ENCODE measurements around the gene NFIX. TPM values are rescaled to one million over a fixed set of nuclear protein-coding genes. Genes with fewer than 3 reads are reported as not detected.
"Not testable (repeated sequence)": the region's sequence is repeated elsewhere in the genome, so short reads cannot be mapped to it uniquely, and the experiment has no call there.

The NFIX gene
- total and polyA plus RNA-seq, 2 donors (not counting 1 experiment from before 2014, with no cell fraction given): 0.69 to 5.6 TPM

DNA sequence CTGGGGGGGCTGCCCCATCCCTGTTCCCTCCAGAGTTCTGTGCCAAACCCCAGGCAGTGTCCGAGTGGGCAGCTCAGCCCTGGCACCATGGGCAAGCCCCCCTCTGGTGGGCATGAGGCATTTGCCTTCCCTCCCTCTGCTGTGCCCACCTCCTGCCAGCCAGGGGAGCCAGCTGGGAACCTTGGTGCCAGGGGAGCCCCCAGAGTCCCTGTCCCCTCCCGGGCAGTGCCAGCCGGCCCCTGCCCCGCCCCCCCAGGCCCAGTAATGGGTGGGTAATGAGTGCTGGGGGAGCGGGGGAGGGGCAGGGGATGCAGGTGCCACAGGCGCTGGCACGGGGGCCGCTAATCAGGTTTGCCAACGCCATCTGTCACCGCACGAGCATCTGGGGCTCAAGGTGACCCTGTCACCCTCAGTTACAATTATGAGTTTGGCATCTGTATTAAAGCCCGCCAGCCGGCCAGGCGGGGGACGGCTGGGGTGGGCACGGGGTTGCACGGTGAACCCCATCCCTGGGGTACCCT lies 20.0 kb upstream of the NFIX start:
- Mint-ChIP-seq H3K27me3 (peaks cover 12% of the 10 kb centered on the region), H3K4me3 (no peak overlapping the region), H3K9me3 (ENCODE audit: insufficient read depth) (no peaks in the 10 kb centered on the region), H3K27ac (no peak overlapping the region), H3K4me1 (peaks cover 10% of the 10 kb centered on the region)
- CTCF ChIA-PET: interaction anchor here (1.7 to 12.5 kb wide), 7 partner anchors 10 to 287 kb away, joined by 9 to 285 read pairs (median 27); no protein-coding TSS in a partner anchor
- WGBS (ENCODE audit: insufficient coverage): 82% methylated on average over 12 of the region's 17 CpGs
- no peak for ATAC-seq (ENCODE audit: low read depth)
- no peaks in the 10 kb centered on the region for H3K79me2 ChIP-seq (ENCODE audit: control insufficient read depth, insufficient read depth, low read length)
- H3K4me1 ChIP-seq (ENCODE audit: control insufficient read depth in 2 of 2, insufficient read depth in 2 of 2, low read length in 2 of 2): peaks cover 3 to 12% of the 10 kb centered on the region in 2 donors
- TF ChIP-seq, protein P1, sequence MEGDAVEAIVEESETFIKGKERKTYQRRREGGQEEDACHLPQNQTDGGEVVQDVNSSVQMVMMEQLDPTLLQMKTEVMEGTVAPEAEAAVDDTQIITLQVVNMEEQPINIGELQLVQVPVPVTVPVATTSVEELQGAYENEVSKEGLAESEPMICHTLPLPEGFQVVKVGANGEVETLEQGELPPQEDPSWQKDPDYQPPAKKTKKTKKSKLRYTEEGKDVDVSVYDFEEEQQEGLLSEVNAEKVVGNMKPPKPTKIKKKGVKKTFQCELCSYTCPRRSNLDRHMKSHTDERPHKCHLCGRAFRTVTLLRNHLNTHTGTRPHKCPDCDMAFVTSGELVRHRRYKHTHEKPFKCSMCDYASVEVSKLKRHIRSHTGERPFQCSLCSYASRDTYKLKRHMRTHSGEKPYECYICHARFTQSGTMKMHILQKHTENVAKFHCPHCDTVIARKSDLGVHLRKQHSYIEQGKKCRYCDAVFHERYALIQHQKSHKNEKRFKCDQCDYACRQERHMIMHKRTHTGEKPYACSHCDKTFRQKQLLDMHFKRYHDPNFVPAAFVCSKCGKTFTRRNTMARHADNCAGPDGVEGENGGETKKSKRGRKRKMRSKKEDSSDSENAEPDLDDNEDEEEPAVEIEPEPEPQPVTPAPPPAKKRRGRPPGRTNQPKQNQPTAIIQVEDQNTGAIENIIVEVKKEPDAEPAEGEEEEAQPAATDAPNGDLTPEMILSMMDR (IDR thresholded peaks at IDR 0.05): no peak
- TF ChIP-seq EZH2 (IDR thresholded peaks at IDR 0.05; ENCODE audit: borderline replicate concordance, insufficient read depth, low read depth, low read length, poor library complexity, severe bottlenecking): no peak
- intact Hi-C loops (cut with micrococcal nuclease): loop anchor here (5.0 to 10.0 kb wide), 2 partner anchors 220 to 457 kb away; no protein-coding TSS in a partner anchor
- POLR2A ChIA-PET: no interaction called here
- no peaks in the 10 kb centered on the region for H3K36me3 ChIP-seq (replicated peaks in 1 of 2; ENCODE audit: control extremely low read depth in 1 of 2, control insufficient read depth in 1 of 2, extremely low read depth in 1 of 2, insufficient read depth in 2 of 2, low read length in 1 of 2)
- H3K27ac ChIP-seq (ENCODE audit: low read length in 2 of 2): no peak overlapping the region
- no peak overlapping the region for H3K4me3 ChIP-seq (ENCODE audit: control extremely low read depth in 1 of 5, extremely low read depth in 1 of 5, insufficient read depth in 1 of 5, low read depth in 2 of 5, low read length in 4 of 5)
- H3K27me3 ChIP-seq (replicated peaks in 1 of 4; ENCODE audit: control extremely low read depth in 1 of 4, control insufficient read depth in 3 of 4, insufficient read depth in 4 of 4, low read length in 3 of 4): peaks cover 0 to 14% (median 1%) of the 10 kb centered on the region in 4 experiments
- no peaks in the 10 kb centered on the region for H4K20me1 ChIP-seq (ENCODE audit: control insufficient read depth, insufficient read depth, low read length, poor library complexity, severe bottlenecking)
- H3K9me3 ChIP-seq (ENCODE audit: control extremely low read depth in 1 of 3, control insufficient read depth in 2 of 3, insufficient read depth in 1 of 3, low read length in 2 of 3): no peaks in the 10 kb centered on the region
- no peak overlapping the region for H3K4me2 ChIP-seq (replicated peaks; ENCODE audit: low read depth, low read length, poor library complexity, severe bottlenecking)
- DNase-seq: no peak
- H2AFZ ChIP-seq (ENCODE audit: insufficient read depth, low read depth, low read length, poor library complexity, severe bottlenecking): no peak overlapping the region
- H3K9ac ChIP-seq (ENCODE audit: low read length): no peak overlapping the region

DNA sequence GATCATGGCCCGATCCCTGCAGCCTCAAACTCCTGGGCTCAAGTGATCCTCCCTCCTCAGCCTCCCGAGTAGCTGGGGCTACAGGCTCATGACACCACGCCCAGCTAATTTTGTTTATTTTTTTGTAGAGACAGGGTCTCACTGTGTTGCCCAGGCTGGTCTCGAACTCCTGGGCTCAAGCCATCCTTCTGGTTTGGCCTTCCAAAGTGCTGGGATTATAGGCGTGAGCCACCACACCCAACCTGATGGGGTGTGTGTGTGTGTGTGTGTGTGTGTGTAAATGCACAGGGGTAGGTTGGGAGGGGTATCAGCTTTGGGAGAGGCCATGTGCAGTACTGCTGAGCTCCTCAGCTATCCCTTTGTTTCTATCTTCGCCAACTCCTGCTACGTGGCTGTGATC lies 19.2 kb upstream of the NFIX start:
- CTCF ChIA-PET: interaction anchor here (1.1 to 12.5 kb wide), 16 partner anchors 8 to 614 kb away, joined by 3 to 285 read pairs (median 16); partner anchors contain the start of gene DAND5
- intact Hi-C loops (cut with micrococcal nuclease): loop anchor here (5.0 to 10.0 kb wide), 2 partner anchors 219 to 456 kb away; no protein-coding TSS in a partner anchor
- WGBS (ENCODE audit: insufficient coverage): 83% methylated on average over 5 of the region's 7 CpGs

More for the DNA sequence above, 19.2 kb upstream of the NFIX start:
- H3K4me3 Mint-ChIP-seq; H3K9me3 ChIP-seq (ENCODE audit: control extremely low read depth in 1 of 3, control insufficient read depth in 2 of 3, insufficient read depth in 1 of 3, low read length in 2 of 3); H3K9me3 Mint-ChIP-seq (ENCODE audit: insufficient read depth); H3K79me2 ChIP-seq (ENCODE audit: control insufficient read depth, insufficient read depth, low read length); H3K4me3 ChIP-seq (ENCODE audit: control extremely low read depth in 1 of 5, extremely low read depth in 1 of 5, insufficient read depth in 1 of 5, low read depth in 2 of 5, low read length in 4 of 5); H2AFZ ChIP-seq (ENCODE audit: insufficient read depth, low read depth, low read length, poor library complexity, severe bottlenecking); H3K4me1 Mint-ChIP-seq; H3K9ac ChIP-seq (ENCODE audit: low read length); H3K4me2 ChIP-seq (replicated peaks; ENCODE audit: low read depth, low read length, poor library complexity, severe bottlenecking); DNase-seq; H3K36me3 ChIP-seq (replicated peaks in 1 of 2; ENCODE audit: control extremely low read depth in 1 of 2, control insufficient read depth in 1 of 2, extremely low read depth in 1 of 2, insufficient read depth in 2 of 2, low read length in 1 of 2); ATAC-seq (ENCODE audit: low read depth); H3K27ac Mint-ChIP-seq; H3K27ac ChIP-seq (ENCODE audit: low read length in 2 of 2); H4K20me1 ChIP-seq (ENCODE audit: control insufficient read depth, insufficient read depth, low read length, poor library complexity, severe bottlenecking): not testable (repeated sequence)
- peaks cover 12% of the 10 kb centered on the region for H3K27me3 Mint-ChIP-seq
- peaks cover 3 to 16% of the 10 kb centered on the region in 2 donors for H3K4me1 ChIP-seq (ENCODE audit: control insufficient read depth in 2 of 2, insufficient read depth in 2 of 2, low read length in 2 of 2)
- peaks cover 0 to 17% (median 1%) of the 10 kb centered on the region in 4 experiments for H3K27me3 ChIP-seq (replicated peaks in 1 of 4; ENCODE audit: control extremely low read depth in 1 of 4, control insufficient read depth in 3 of 4, insufficient read depth in 4 of 4, low read length in 3 of 4)
- POLR2A ChIA-PET: interaction anchor here (1.8 kb wide), 1 partner anchor 11 kb away, joined by 9 read pairs; no protein-coding TSS in a partner anchor
